Measurements from ENCODE around the gene SLC1A2.

DNA sequence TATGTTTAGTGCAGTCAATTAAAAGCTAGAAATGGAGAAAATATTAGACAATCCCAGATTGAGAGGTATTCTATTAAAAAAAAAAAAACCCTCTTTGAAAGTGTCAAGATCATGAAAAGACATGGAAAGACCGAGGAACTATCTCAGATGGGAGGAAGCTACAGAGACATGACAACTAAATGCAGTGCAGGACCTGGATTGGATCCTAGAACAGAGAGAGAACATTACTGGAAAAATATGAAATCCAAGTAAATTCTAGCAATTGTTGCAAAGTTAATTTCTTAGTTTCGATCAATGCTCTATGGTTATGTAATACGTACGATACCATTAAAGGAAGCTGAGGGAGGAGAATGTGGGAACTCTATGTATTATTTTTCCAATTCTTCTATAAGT lies 43.2 kb downstream of the SLC1A2 start:
- no peak for TF ChIP-seq POLR2A (IDR thresholded peaks at IDR 0.05; ENCODE audit: low read depth, low read length)
- TF ChIP-seq POLR2AphosphoS5 (IDR thresholded peaks at IDR 0.05; ENCODE audit: low read depth, low read length), result no peak
